ENCODE measurements around the gene ENG. TPM values are rescaled to one million over a fixed set of nuclear protein-coding genes. Genes with fewer than 3 reads are reported as not detected.
A peak's percentile ranks its signal among the peaks of the same experiment; 100 is the strongest.
"Not testable (repeated sequence)": the region's sequence is repeated elsewhere in the genome, so short reads cannot be mapped to it uniquely, and the experiment has no call there.

The ENG gene
- total and polyA plus RNA-seq, 5 donors: 275 to 462 (median 362) TPM

GRCh38 chr9:127841087-127841835, 13.2 kb downstream of the ENG start:
- H3K4me3 ChIP-seq (ENCODE audit: low read length): no peak overlapping the region
- H3K27me3 ChIP-seq (ENCODE audit: control insufficient read depth, insufficient read depth): no peaks in the 10 kb centered on the region
- H3K9me3 ChIP-seq (ENCODE audit: control insufficient read depth, low read length): no peaks in the 10 kb centered on the region
- peaks cover 35% of the 10 kb centered on the region for H3K4me1 ChIP-seq (ENCODE audit: control insufficient read depth, insufficient read depth, low read length)
- 59% methylated on average over 15 of the region's 15 CpGs for WGBS
- DNase-seq (no peak), ATAC-seq (no peak)
- peak overlapping the region; percentile 37 for H3K27ac ChIP-seq (ENCODE audit: low read length)
- intact Hi-C loops (cut with DNase I): no loop called here

GRCh38 chr9:127838375-127839078, 15.9 kb downstream of the ENG start:
- no peak overlapping the region for H3K4me3 ChIP-seq (ENCODE audit: low read length)
- ATAC-seq (peak; percentile 86 to 91), DNase-seq (peak; percentile 92 to 95 (median 93))
- peak overlapping the region; percentile 92 for H3K27ac ChIP-seq (ENCODE audit: low read length)
- H3K9me3 ChIP-seq (ENCODE audit: control insufficient read depth, low read length): no peaks in the 10 kb centered on the region
- intact Hi-C loops (cut with DNase I): no loop called here
- WGBS: 22% methylated on average over 18 of the region's 18 CpGs
- H3K4me1 ChIP-seq (ENCODE audit: control insufficient read depth, insufficient read depth, low read length): peaks cover 40% of the 10 kb centered on the region
- H3K27me3 ChIP-seq (ENCODE audit: control insufficient read depth, insufficient read depth): no peaks in the 10 kb centered on the region

GRCh38 chr9:127837346-127837745, 17.1 kb downstream of the ENG start:
- Histone ChIP-seq H3K4me3 (ENCODE audit: low read length) (no peak overlapping the region), H3K27me3 (ENCODE audit: control insufficient read depth, insufficient read depth) (no peaks in the 10 kb centered on the region), H3K9me3 (ENCODE audit: control insufficient read depth, low read length) (no peaks in the 10 kb centered on the region), H3K27ac (ENCODE audit: low read length) (peak overlapping the region; percentile 92), H3K4me1 (ENCODE audit: control insufficient read depth, insufficient read depth, low read length) (peaks cover 41% of the 10 kb centered on the region)
- DNase-seq: peak in 2 of 3 donors; percentile 77 to 85
- intact Hi-C loops (cut with DNase I): no loop called here
- 32% methylated on average over 4 of the region's 4 CpGs for WGBS
- no peak for ATAC-seq

DNA sequence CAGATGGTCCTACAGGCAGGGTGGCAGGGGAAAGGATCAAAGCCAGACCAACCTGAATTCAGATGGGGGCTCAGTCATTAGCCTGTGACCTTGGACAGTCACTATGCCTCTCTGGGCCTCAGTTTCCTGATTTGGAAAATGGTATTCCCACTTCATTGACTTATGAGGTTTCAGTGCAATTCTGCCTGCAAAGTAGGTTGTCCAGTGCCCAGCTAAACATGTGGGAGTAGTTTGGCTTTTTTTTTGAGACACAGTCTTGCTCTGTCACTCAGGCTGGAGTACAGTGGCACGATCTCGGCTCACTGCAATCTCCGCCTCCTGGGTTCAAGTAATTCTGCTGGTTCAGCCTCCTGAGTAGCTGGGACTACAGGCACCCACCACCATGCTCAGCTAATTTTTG, 17.9 kb downstream of the ENG start:
- ATAC-seq; H3K4me3 ChIP-seq (ENCODE audit: low read length); H3K27me3 ChIP-seq (ENCODE audit: control insufficient read depth, insufficient read depth); intact Hi-C loops (cut with DNase I); DNase-seq; H3K9me3 ChIP-seq (ENCODE audit: control insufficient read depth, low read length): not testable (repeated sequence)
- Histone ChIP-seq H3K27ac (ENCODE audit: low read length) (peak overlapping the region; percentile 61), H3K4me1 (ENCODE audit: control insufficient read depth, insufficient read depth, low read length) (peaks cover 42% of the 10 kb centered on the region)
- WGBS: 48% methylated on average over 3 of the region's 3 CpGs

DNA sequence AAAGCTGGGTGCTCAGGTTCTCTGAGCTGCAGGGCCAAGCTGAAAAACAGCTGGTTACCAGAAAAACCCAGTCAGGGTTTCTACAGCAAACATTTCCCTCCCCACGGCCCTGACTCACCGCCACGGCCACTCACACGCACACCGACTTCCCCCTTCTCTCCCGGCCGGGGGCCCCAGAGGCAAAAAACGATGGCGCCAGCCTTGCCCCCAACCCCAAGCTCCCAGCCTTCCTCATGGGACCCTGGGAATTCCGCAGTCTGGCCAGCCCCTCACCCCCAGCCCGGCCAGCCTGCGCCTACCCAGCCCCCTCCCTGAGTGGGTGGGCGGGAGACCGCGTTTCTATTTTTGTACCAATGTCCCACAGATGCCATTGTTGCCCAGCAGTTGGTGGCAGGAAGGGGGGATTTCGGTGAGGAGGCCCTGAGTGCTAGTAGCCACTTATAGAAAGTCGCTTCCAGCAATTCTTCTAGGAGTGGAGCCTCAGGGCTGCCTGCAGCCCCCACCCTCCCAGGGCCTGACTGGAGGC, 18.4 kb downstream of the ENG start:
- Histone ChIP-seq H3K4me1 (ENCODE audit: control insufficient read depth, insufficient read depth, low read length) (peaks cover 39% of the 10 kb centered on the region), H3K9me3 (ENCODE audit: control insufficient read depth, low read length) (no peaks in the 10 kb centered on the region), H3K27ac (ENCODE audit: low read length) (peak overlapping the region; percentile 61), H3K27me3 (ENCODE audit: control insufficient read depth, insufficient read depth) (no peaks in the 10 kb centered on the region), H3K4me3 (ENCODE audit: low read length) (peak overlapping the region; percentile 10)
- ATAC-seq: peak in 1 of 2 donors; percentile 1
- 10% methylated on average over 17 of the region's 17 CpGs for WGBS
- intact Hi-C loops (cut with DNase I): no loop called here
- peak; percentile 75 to 84 (median 79) for DNase-seq

DNA sequence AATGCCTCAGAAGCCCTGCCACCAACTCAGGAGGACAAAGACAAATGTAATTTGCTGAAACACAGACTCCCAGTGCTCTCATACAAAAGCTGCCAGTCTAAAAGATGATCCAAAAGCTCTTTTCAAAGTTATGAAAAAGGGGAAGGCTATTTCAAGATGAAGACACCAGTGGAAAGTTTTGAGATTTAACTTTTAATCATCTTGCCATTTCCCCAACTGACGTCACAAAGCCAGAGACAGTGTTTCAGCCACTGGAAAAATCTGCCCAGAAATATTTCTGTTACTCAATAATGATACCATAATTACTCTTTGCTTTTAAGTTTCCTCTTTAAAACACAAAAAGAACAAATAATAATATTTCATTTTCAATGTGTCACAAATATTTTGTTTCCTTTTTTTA, 20.9 kb downstream of the ENG start:
- ATAC-seq (no peak), DNase-seq (no peak)
- WGBS: 15% methylated on average over 1 of the region's 1 CpG
- Histone ChIP-seq H3K27ac (ENCODE audit: low read length) (peak overlapping the region; percentile 70), H3K9me3 (ENCODE audit: control insufficient read depth, low read length) (no peaks in the 10 kb centered on the region), H3K27me3 (ENCODE audit: control insufficient read depth, insufficient read depth) (no peaks in the 10 kb centered on the region), H3K4me1 (ENCODE audit: control insufficient read depth, insufficient read depth, low read length) (peaks cover 40% of the 10 kb centered on the region), H3K4me3 (ENCODE audit: low read length) (no peak overlapping the region)
- intact Hi-C loops (cut with DNase I): no loop called here

- H3K27me3 ChIP-seq (ENCODE audit: control insufficient read depth, insufficient read depth): no peaks in the 10 kb centered on the region
- H3K9me3 ChIP-seq (ENCODE audit: control insufficient read depth, low read length): no peaks in the 10 kb centered on the region
- 44% methylated on average over 7 of the region's 7 CpGs for WGBS
- intact Hi-C loops (cut with DNase I): no loop called here
- H3K4me3 ChIP-seq (ENCODE audit: low read length): no peak overlapping the region
- ATAC-seq (no peak), DNase-seq (peak in 1 of 3 donors; percentile 69)
- H3K4me1 ChIP-seq (ENCODE audit: control insufficient read depth, insufficient read depth, low read length): peaks cover 34% of the 10 kb centered on the region
- H3K27ac ChIP-seq (ENCODE audit: low read length): peak overlapping the region; percentile 80
Observed at GRCh38 chr9:127832248-127832647, 22.2 kb downstream of the ENG start.

- DNase-seq: peak in 1 of 3 donors; percentile 62
- 54% methylated on average over 6 of the region's 6 CpGs for WGBS
- no peak for ATAC-seq
- peaks cover 22% of the 10 kb centered on the region for H3K4me1 ChIP-seq (ENCODE audit: control insufficient read depth, insufficient read depth, low read length)
- intact Hi-C loops (cut with DNase I): loop anchor here in 1 of 4 donors (5.0 kb wide), 1 partner anchor 33 kb away; no protein-coding TSS in a partner anchor
- H3K9me3 ChIP-seq (ENCODE audit: control insufficient read depth, low read length): no peaks in the 10 kb centered on the region
- no peak overlapping the region for H3K4me3 ChIP-seq (ENCODE audit: low read length)
- no peaks in the 10 kb centered on the region for H3K27me3 ChIP-seq (ENCODE audit: control insufficient read depth, insufficient read depth)
- H3K27ac ChIP-seq (ENCODE audit: low read length): peak overlapping the region; percentile 89
Observed at GRCh38 chr9:127829205-127829906, 25.1 kb downstream of the ENG start.

- intact Hi-C loops (cut with DNase I): loop anchor here in 1 of 4 donors (5.0 kb wide), 1 partner anchor 34 kb away; no protein-coding TSS in a partner anchor
- WGBS: 6% methylated on average over 34 of the region's 34 CpGs
- ATAC-seq: peak; percentile 87 to 89
Observed at GRCh38 chr9:127828262-127829031, 26.0 kb downstream of the ENG start.

DNA sequence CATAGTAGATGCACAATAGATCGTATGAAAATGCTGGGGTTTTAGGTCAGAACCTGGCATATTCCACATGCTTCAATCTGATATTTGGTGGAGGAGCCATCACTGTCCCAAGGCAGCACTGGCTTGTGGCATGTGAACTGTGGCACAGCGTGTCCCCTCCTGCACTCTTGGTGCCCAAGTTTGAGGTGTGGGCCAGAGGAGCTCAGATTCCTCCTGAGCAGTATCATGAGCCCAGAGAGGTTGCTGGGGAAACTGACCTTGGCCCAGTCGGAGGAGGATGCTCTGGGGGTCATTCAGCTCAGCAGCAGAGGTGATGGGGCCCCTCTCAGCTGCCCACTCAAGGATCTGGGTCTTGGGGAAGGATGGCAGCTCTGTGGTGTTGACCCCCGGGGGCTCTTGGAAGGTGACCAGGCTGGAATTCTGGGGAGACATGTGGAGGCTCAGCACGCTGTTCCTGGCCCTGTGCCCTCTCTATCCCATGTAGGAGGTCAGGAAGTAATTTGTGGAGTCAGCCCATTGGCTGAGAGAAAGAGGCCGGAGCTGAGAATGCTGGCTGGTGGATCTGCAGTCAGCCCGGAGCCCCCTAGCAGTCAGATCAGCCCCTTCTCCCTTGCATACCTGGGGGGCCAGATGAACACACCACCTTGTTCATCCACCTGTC, 28.1 kb downstream of the ENG start:
- intact Hi-C loops (cut with DNase I): loop anchor here in 1 of 4 donors (5.0 kb wide), 1 partner anchor 36 kb away; no protein-coding TSS in a partner anchor
- WGBS: 40% methylated on average over 7 of the region's 7 CpGs
- peak in 1 of 3 donors; percentile 74 for DNase-seq
- H3K4me3 ChIP-seq (ENCODE audit: low read length): no peak overlapping the region
- no peak for ATAC-seq
- no peaks in the 10 kb centered on the region for H3K27me3 ChIP-seq (ENCODE audit: control insufficient read depth, insufficient read depth)
- H3K9me3 ChIP-seq (ENCODE audit: control insufficient read depth, low read length): no peaks in the 10 kb centered on the region
- H3K4me1 ChIP-seq (ENCODE audit: control insufficient read depth, insufficient read depth, low read length): peaks cover 19% of the 10 kb centered on the region
- peak overlapping the region; percentile 79 for H3K27ac ChIP-seq (ENCODE audit: low read length)

More at GRCh38 chr9:127828262-127829031, 26.0 kb downstream of the ENG start:
- Histone ChIP-seq H3K27ac (ENCODE audit: low read length) (peak overlapping the region; percentile 85), H3K27me3 (ENCODE audit: control insufficient read depth, insufficient read depth) (no peaks in the 10 kb centered on the region), H3K4me1 (ENCODE audit: control insufficient read depth, insufficient read depth, low read length) (peaks cover 22% of the 10 kb centered on the region), H3K4me3 (ENCODE audit: low read length) (no peak overlapping the region), H3K9me3 (ENCODE audit: control insufficient read depth, low read length) (no peaks in the 10 kb centered on the region)
- peak; percentile 95 to 96 (median 96) for DNase-seq

Data from right cardiac atrium (tissue), 5 donors.